BJ (cell line): ENCODE measurements around the gene GLS. TPM values are rescaled to one million over a fixed set of nuclear protein-coding genes. Genes with fewer than 3 reads are reported as not detected.

Experiments
- CTCF ChIA-PET: fragments of 350-600 bp; formaldehyde crosslinking; extraction: SDS; loops from one replicate; lab custom pipeline; 2021; ENCODE audit warnings: antibody characterized with exemption, inconsistent platforms; lab: Yijun Ruan, JAX
- POLR2A ChIA-PET: fragments of 300-600 bp; sonication (Branson Sonifier 250); formaldehyde crosslinking; extraction: SDS; loops from one replicate; lab custom pipeline; 2021; ENCODE audit warnings: antibody characterized with exemption; lab: Charles Lee
- DNase-seq: peaks from one replicate; pipeline ENCODE4 v3.0.0-alpha.2; 2011; ENCODE audit warnings: low read depth
- H3K27me3 ChIP-seq: 2 replicates; pipeline ENCODE4 v1.6.0; 2011; ENCODE audit warnings: low read length; ENCODE audit not compliant: control insufficient read depth, insufficient read depth
- H3K36me3 ChIP-seq: 2 replicates; pipeline ENCODE4 v1.5.1; 2011; ENCODE audit warnings: low read length; ENCODE audit not compliant: control insufficient read depth, insufficient read depth
- H3K4me3 ChIP-seq: 2 replicates; pipeline ENCODE4 v1.5.1; 2011; ENCODE audit warnings: low read depth, mild to moderate bottlenecking, control low read depth, low read length
- polyA plus RNA-seq: library from polyadenylated mRNA; depleted of rRNA; stranded (reverse); fragments of >200 nt; gene quantifications from 2 replicates; pipeline ENCODE4 v1.2.3, GENCODE V29; 2011
- TF ChIP-seq, protein P1 (sequence below): IDR thresholded peaks from 2 replicates; pipeline ENCODE4 v1.5.1; 2011; ENCODE audit warnings: low read depth, mild to moderate bottlenecking, control low read depth, inconsistent platforms, low read length, moderate library complexity; ENCODE audit not compliant: insufficient read depth

GLS gene
- polyA plus RNA-seq, 1 experiment, result 132 TPM

DNA sequence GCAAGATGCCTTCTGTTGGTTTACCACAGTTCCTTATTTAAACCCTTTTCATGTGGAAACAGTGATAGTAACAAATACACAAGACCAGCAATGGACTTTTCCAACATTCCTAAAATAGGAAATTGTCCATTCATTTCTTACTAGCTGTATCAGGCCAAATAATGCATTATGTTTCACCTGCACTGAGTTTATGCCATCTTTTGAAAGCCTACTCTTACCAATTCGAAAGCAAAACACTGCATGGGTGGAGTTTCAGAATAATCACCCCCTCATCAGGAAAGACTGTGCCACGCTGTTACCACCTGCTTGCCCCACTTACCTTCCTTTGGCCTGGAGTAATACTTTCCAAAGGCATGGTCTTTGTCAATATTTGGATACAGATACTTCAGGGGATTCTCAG, 95.9 kb downstream of the GLS start:
- Histone ChIP-seq H3K27me3 (no peaks in the 10 kb centered on the region), H3K4me3 (no peak overlapping the region), H3K36me3 (peaks cover 29% of the 10 kb centered on the region)
- ChIA-PET CTCF (no interaction called here), POLR2A (no interaction called here)
- TF ChIP-seq, protein P1, sequence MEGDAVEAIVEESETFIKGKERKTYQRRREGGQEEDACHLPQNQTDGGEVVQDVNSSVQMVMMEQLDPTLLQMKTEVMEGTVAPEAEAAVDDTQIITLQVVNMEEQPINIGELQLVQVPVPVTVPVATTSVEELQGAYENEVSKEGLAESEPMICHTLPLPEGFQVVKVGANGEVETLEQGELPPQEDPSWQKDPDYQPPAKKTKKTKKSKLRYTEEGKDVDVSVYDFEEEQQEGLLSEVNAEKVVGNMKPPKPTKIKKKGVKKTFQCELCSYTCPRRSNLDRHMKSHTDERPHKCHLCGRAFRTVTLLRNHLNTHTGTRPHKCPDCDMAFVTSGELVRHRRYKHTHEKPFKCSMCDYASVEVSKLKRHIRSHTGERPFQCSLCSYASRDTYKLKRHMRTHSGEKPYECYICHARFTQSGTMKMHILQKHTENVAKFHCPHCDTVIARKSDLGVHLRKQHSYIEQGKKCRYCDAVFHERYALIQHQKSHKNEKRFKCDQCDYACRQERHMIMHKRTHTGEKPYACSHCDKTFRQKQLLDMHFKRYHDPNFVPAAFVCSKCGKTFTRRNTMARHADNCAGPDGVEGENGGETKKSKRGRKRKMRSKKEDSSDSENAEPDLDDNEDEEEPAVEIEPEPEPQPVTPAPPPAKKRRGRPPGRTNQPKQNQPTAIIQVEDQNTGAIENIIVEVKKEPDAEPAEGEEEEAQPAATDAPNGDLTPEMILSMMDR, result no peak
- no peak for DNase-seq

DNA sequence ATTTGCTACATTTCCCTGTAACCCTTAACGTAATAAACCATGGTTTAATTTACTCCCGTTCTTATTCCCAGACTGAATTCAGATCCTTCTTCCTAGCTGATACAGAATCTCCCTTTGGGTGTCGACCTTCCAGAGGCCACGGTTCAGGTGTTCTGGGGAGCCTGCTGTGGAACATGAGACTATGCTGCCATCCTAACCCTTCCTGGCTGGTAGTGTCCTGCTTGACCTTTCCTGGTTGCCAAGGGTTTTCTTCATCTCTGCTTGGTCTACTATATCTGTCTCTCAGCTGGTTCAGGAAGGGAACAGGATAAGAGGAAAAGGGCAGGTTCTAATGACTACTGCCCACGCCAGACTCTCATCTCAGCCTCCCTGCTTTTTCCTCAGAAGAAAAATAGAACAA, 96.9 kb downstream of the GLS start:
- CTCF ChIA-PET, result interaction anchor here (1.1 kb wide), 1 partner anchor 178 kb away, joined by 3 read pairs; no protein-coding TSS in a partner anchor

DNA sequence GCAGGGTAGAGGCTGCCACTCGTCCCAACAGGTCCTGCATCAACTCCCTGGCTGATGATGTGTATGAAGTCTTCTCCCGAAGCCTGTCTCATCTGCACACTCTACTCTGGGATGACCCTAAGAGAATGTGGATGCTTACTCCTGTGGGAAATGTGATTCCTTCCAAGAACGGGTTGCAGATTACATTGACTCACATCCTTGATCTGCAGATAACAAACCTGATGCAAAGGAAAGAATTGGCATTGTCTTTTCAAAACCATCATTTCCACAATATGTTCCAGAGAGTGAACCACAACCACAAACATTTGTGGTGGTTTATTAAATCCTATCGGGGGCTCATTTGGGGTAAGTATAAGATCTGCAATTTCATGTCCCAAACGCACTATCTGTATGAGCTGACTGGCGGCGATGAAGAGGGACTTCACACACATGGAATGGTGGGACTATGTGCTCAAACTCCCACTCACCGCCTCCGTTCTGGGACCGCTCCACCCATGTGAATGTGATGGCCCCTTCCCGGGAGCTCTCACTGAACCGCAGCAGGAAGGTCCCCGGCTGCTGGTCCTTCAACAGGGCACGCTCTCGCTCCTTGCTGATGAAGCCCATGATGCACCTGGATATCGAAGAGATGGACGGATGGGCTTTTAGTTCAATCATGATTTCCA, 97.9 kb downstream of the GLS start:
- peak; percentile 15 for DNase-seq
- Histone ChIP-seq H3K36me3 (peaks cover 38% of the 10 kb centered on the region), H3K4me3 (no peak overlapping the region), H3K27me3 (no peaks in the 10 kb centered on the region)
- POLR2A ChIA-PET, result no interaction called here
- CTCF ChIA-PET, result interaction anchor here (1.1 to 1.7 kb wide), 2 partner anchors 18 to 177 kb away, joined by 3 to 5 read pairs; no protein-coding TSS in a partner anchor
- TF ChIP-seq, protein P1, result no peak

More for the DNA sequence above, 96.9 kb downstream of the GLS start:
- DNase-seq, result no peak
- TF ChIP-seq, protein P1, result no peak
- H3K36me3 ChIP-seq, result peaks cover 30% of the 10 kb centered on the region
- H3K4me3 ChIP-seq, result no peak overlapping the region
- POLR2A ChIA-PET, result no interaction called here
- H3K27me3 ChIP-seq, result no peaks in the 10 kb centered on the region

DNA sequence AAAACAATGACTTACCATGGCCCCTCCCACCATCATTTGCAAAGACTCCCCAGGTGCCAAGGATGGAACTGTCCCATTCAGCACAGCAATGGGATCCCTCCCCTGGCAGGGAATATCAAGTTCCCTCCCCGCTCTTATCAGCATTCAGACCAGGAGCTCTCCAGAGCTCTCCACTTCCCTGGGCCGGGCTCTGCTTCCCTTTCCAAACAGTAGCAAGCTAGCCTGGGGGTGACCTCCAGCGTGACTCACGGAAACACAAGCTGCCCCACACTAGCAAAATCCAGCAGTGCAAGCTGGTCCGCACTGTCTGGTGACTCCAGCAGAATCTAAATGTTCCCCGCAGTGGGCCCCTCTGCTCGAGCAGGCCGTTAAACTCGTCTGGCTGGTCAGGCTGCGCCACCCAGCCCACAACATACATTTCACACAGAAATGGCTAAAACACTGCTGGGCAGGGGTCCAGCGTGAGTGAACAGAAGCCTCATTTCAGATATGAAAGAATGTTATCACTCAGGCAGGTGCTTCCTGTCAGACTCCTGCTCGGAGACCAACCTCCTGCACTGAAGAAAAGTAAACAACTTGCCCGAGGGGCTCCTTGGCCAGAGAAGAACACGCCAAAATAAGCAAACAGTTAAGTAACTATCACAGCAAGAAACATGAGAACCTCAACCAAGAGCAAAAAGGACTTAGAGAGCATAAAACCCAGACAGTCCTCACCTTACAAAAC, 99.4 kb downstream of the GLS start:
- DNase-seq, result peak; percentile 10
- Histone ChIP-seq H3K36me3 (peaks cover 38% of the 10 kb centered on the region), H3K27me3 (no peaks in the 10 kb centered on the region), H3K4me3 (no peak overlapping the region)
- TF ChIP-seq, protein P1, result no peak
- ChIA-PET POLR2A (interaction anchor here (0.5 kb wide), 1 partner anchor 155 kb away, joined by 3 read pairs; no protein-coding TSS in a partner anchor), CTCF (interaction anchor here (1.0 to 1.7 kb wide), 2 partner anchors 16 to 56 kb away, joined by 3 to 5 read pairs; no protein-coding TSS in a partner anchor)

DNA sequence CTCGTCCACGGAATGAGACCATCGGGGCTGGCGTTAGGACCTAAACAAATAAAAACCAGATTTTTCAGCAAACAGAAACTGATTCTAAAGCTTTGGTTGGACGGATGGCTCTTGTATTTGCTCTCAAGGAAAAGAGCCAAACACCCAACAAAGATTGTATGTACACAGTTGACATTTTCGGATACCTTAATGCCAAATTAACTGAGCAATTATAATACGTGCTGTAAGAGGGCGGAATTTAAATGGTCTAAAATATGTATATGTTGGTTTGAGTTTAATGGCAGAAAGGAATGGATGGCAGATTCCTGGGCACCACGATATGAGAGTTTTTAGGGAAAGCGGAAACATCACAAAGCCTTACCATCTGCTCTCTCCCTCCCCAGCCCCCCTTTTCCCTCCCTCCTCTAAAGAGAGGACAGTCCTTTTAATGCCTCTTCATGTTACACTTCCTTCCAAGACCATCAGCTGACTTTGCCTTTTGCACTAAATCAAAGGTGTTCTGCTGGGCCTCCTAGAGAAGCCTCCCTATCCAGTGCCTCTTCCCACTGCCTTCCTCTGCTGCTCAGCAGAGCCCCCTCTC, 100.1 kb downstream of the GLS start:
- H3K4me3 ChIP-seq, result no peak overlapping the region
- ChIA-PET POLR2A (no interaction called here), CTCF (interaction anchor here (1.0 kb wide), 2 partner anchors 15 to 56 kb away, joined by 3 to 4 read pairs; no protein-coding TSS in a partner anchor)
- TF ChIP-seq, protein P1, result no peak
- DNase-seq, result no peak
- no peaks in the 10 kb centered on the region for H3K27me3 ChIP-seq
- H3K36me3 ChIP-seq, result peaks cover 40% of the 10 kb centered on the region
